Uterus (tissue), 4 donors: ENCODE measurements around the gene ZCCHC8. TPM values are rescaled to one million over a fixed set of nuclear protein-coding genes. Genes with fewer than 3 reads are reported as not detected.

Experiments
- DNase-seq, 2 donors: peaks; one replicate each; pipeline ENCODE4 v3.0.0-alpha.2; 2019 to 2020
- H3K27ac ChIP-seq, 2 donors: fragments of 200-600 bp; sonication (generic); 1 replicate in 1 of 2; 2 replicates in 1 of 2; pipeline ENCODE4 v1.5.1; 2016 to 2018
- H3K27me3 ChIP-seq, 2 donors: fragments of 200-600 bp; sonication (generic); one replicate each; pipeline ENCODE4 v1.5.1; 2018 to 2019; ENCODE audit warnings: control low read depth in 1 of 2
- H3K36me3 ChIP-seq, 2 donors: fragments of 200-600 bp; sonication (generic); one replicate each; pipeline ENCODE4 v1.5.1; 2019; ENCODE audit warnings: control low read depth in 1 of 2
- H3K4me1 ChIP-seq, 2 donors: fragments of 200-600 bp; sonication (generic); one replicate each; pipeline ENCODE4 v1.5.1; 2018 to 2019; ENCODE audit warnings: control low read depth in 1 of 2
- H3K4me3 ChIP-seq, 2 donors: fragments of 200-600 bp; sonication (generic); 1 replicate in 1 of 2; 2 replicates in 1 of 2; pipeline ENCODE4 v1.5.1; 2018 to 2019; ENCODE audit warnings: mild to moderate bottlenecking in 1 of 2
- H3K9me3 ChIP-seq, 2 donors: fragments of 200-600 bp; sonication (generic); one replicate each; pipeline ENCODE4 v1.5.1; 2019; ENCODE audit warnings: control low read depth in 1 of 2
- CTCF ChIP-seq, 4 experiments: fragments of 200-600 bp in 2 of 4; fragments of 450-650 bp in 2 of 4; sonication (generic) in 2 of 4; IDR thresholded peaks; one replicate each; pipeline ENCODE4 v1.5.1; 2016 to 2019; ENCODE audit warnings: antibody characterized with exemption in 4 of 4, mild to moderate bottlenecking in 2 of 4, moderate library complexity in 1 of 4
- POLR2A ChIP-seq, 2 donors: fragments of 450-650 bp; IDR thresholded peaks; one replicate each; pipeline ENCODE4 v1.6.1; 2016; ENCODE audit warnings: antibody characterized with exemption in 2 of 2, mild to moderate bottlenecking in 1 of 2, moderate library complexity in 1 of 2
- intact Hi-C: fragments of 100-400 bp; cut with DNase I; formaldehyde crosslinking; loops from one replicate; pipeline ENCODE4 v1.15.1; 2023; ENCODE audit warnings: low total_unique reads
- total RNA-seq, 4 donors: library from RNA; depleted of rRNA in 3 of 4; stranded (reverse); fragments of >200 nt in 3 of 4; gene quantifications; one replicate each; pipeline versions ENCODE4 v1.1.0 to v1.2.4, GENCODE V29; 2014 to 2023
- donor health status: DM: yes; HTN: yes; CAD: no.

Gene ZCCHC8
- total RNA-seq, 4 donors from 2014 or later, result 13.5 to 43.3 (median 25.8) TPM

GRCh38 chr12:122483969-122484368 is 16.8 kb downstream of the ZCCHC8 start:
- Histone ChIP-seq H3K4me3 (no peak overlapping the region), H3K27ac (no peak overlapping the region), H3K9me3 (no peaks in the 10 kb centered on the region), H3K4me1 (no peaks in the 10 kb centered on the region), H3K27me3 (no peaks in the 10 kb centered on the region), H3K36me3 (no peaks in the 10 kb centered on the region)
- intact Hi-C loops, result no loop called here
- no peak for DNase-seq
- no peak for TF ChIP-seq POLR2A (IDR thresholded peaks at IDR 0.05)

GRCh38 chr12:122481861-122482260 is 18.9 kb downstream of the ZCCHC8 start:
- no peaks in the 10 kb centered on the region for H3K9me3 ChIP-seq
- TF ChIP-seq CTCF (IDR thresholded peaks at IDR 0.05), result no peak
- TF ChIP-seq POLR2A (IDR thresholded peaks at IDR 0.05), result no peak
- no peak for DNase-seq
- H3K4me3 ChIP-seq, result no peak overlapping the region
- no peaks in the 10 kb centered on the region for H3K36me3 ChIP-seq
- no peaks in the 10 kb centered on the region for H3K4me1 ChIP-seq
- intact Hi-C loops, result no loop called here
- no peaks in the 10 kb centered on the region for H3K27me3 ChIP-seq
- no peak overlapping the region for H3K27ac ChIP-seq

GRCh38 chr12:122480753-122481152 is 20.0 kb downstream of the ZCCHC8 start:
- intact Hi-C loops, result no loop called here
- Histone ChIP-seq H3K27ac (no peak overlapping the region), H3K4me1 (no peaks in the 10 kb centered on the region), H3K4me3 (no peak overlapping the region), H3K9me3 (no peaks in the 10 kb centered on the region), H3K36me3 (no peaks in the 10 kb centered on the region), H3K27me3 (no peaks in the 10 kb centered on the region)
- no peak for TF ChIP-seq POLR2A (IDR thresholded peaks at IDR 0.05)
- no peak for TF ChIP-seq CTCF (IDR thresholded peaks at IDR 0.05)
- no peak for DNase-seq

- DNase-seq, result peak in 1 of 2 donors; percentile 3
Measured at GRCh38 chr12:122474324-122474716, 26.4 kb downstream of the ZCCHC8 start.

GRCh38 chr12:122473543-122474323 is 27.0 kb downstream of the ZCCHC8 start:
- intact Hi-C loops, result loop anchor here (10.0 kb wide), 1 partner anchor 79 kb away; no protein-coding TSS in a partner anchor

More at GRCh38 chr12:122474324-122474716, 26.4 kb downstream of the ZCCHC8 start:
- peaks cover 0 to 9% of the 10 kb centered on the region in 2 donors for H3K4me1 ChIP-seq
- H3K36me3 ChIP-seq, result no peaks in the 10 kb centered on the region
- H3K27me3 ChIP-seq, result no peaks in the 10 kb centered on the region
- intact Hi-C loops, result loop anchor here (10.0 kb wide), 1 partner anchor 80 kb away; no protein-coding TSS in a partner anchor
- H3K4me3 ChIP-seq, result no peak overlapping the region
- H3K27ac ChIP-seq, result peak overlapping the region; percentile 64 to 86
- TF ChIP-seq POLR2A (IDR thresholded peaks at IDR 0.05) (no peak), CTCF (IDR thresholded peaks at IDR 0.05) (no peak)
- no peaks in the 10 kb centered on the region for H3K9me3 ChIP-seq

More at GRCh38 chr12:122473543-122474323, 27.0 kb downstream of the ZCCHC8 start:
- peak overlapping the region; percentile 64 to 86 for H3K27ac ChIP-seq
- no peak overlapping the region for H3K4me3 ChIP-seq
- H3K27me3 ChIP-seq, result no peaks in the 10 kb centered on the region
- no peaks in the 10 kb centered on the region for H3K9me3 ChIP-seq
- H3K4me1 ChIP-seq, result peaks cover 0 to 9% of the 10 kb centered on the region in 2 donors
- peak; percentile 67 to 74 for DNase-seq
- TF ChIP-seq CTCF (IDR thresholded peaks at IDR 0.05) (no peak), POLR2A (IDR thresholded peaks at IDR 0.05) (no peak)
- no peaks in the 10 kb centered on the region for H3K36me3 ChIP-seq
